Endothelial cell of umbilical vein (primary cell): Measurements from ENCODE around the gene BBX. TPM values are rescaled to one million over a fixed set of nuclear protein-coding genes. Genes with fewer than 3 reads are reported as not detected.

Source experiments
- BruUV-seq: library from RNA; stranded (reverse); fragments of 400-500 nt; replicated peaks from 2 replicates; lab custom pipeline; 2021; lab: Mats Ljungman, UMichigan
- CTCF ChIA-PET: fragments of 300-600, 350-600 bp; sonication (Branson Sonifier 250); formaldehyde crosslinking; loops from one replicate; lab custom pipeline; 2021; ENCODE audit warnings: antibody characterized with exemption, inconsistent platforms; lab: Charles Lee
- POLR2A ChIA-PET: fragments of 300-600, 350-600 bp; sonication (Branson Sonifier 250); formaldehyde crosslinking; loops from one replicate; lab custom pipeline; 2021; ENCODE audit warnings: antibody characterized with exemption, inconsistent platforms; lab: Charles Lee
- DNase-seq: peaks from one replicate; pipeline ENCODE4 v3.0.0-alpha.2; 2011; ENCODE audit warnings: low read depth, low spot score
- FAIRE-seq: peaks from 2 replicates; lab custom pipeline; 2011; peaks lifted over from hg19 to GRCh38; lab: Jason Lieb, UNC
- H2AFZ ChIP-seq: 2 replicates; pipeline ENCODE4 v1.6.0; 2012; ENCODE audit warnings: low read depth, low read length, control low read depth, inconsistent platforms
- H3K27ac ChIP-seq: 2 replicates; pipeline ENCODE4 v1.5.1; 2011; ENCODE audit warnings: low read depth, mild to moderate bottlenecking, control low read depth, low read length, moderate library complexity; ENCODE audit not compliant: insufficient read depth
- H3K27me3 ChIP-seq, 2 experiments: 2 replicates each; pipeline versions ENCODE4 v1.6.0 to v1.6.1; 2011; ENCODE audit warnings: low read length in 2 of 2, mixed read lengths in 1 of 2; ENCODE audit not compliant: control insufficient read depth in 2 of 2, insufficient read depth in 2 of 2
- H3K36me3 ChIP-seq, 2 experiments: 2 replicates in 1 of 2; 3 replicates in 1 of 2; pipeline ENCODE4 v1.5.1; 2011; ENCODE audit warnings: low read length in 2 of 2, mild to moderate bottlenecking in 1 of 2, moderate library complexity in 1 of 2; ENCODE audit not compliant: control insufficient read depth in 2 of 2, insufficient read depth in 2 of 2; ENCODE audit errors: extremely low read depth in 1 of 2
- H3K4me1 ChIP-seq: 3 replicates; pipeline ENCODE4 v1.5.1; 2011; ENCODE audit warnings: mild to moderate bottlenecking, low read length; ENCODE audit not compliant: control insufficient read depth, insufficient read depth; ENCODE audit errors: extremely low read depth
- H3K4me2 ChIP-seq: 2 replicates; pipeline ENCODE4 v1.6.1; 2011; ENCODE audit warnings: low read length, control low read depth, mixed read lengths; ENCODE audit not compliant: insufficient read depth
- H3K4me3 ChIP-seq, 3 experiments: fragments of 200-600 bp in 1 of 3; sonication (generic), shearing (Covaris generic) in 1 of 3; replicated peaks in 1 of 3; 2 replicates each; pipeline ENCODE4 v1.5.1; 2011 to 2016; ENCODE audit warnings: control low read depth in 3 of 3, low read length in 3 of 3, mild to moderate bottlenecking in 2 of 3, inconsistent platforms in 1 of 3, low read depth in 1 of 3, moderate library complexity in 1 of 3; ENCODE audit not compliant: insufficient read depth in 1 of 3
- H3K79me2 ChIP-seq: 2 replicates; pipeline ENCODE4 v1.6.0; 2012; ENCODE audit warnings: low read length, inconsistent platforms; ENCODE audit not compliant: control insufficient read depth, insufficient read depth
- H3K9ac ChIP-seq: replicated peaks from 2 replicates; pipeline ENCODE3; 2011; ENCODE audit warnings: low read length, control low read depth; ENCODE audit not compliant: insufficient read depth; ENCODE audit errors: extremely low read depth
- H3K9me1 ChIP-seq: replicated peaks from 3 replicates; pipeline ENCODE4 v1.6.0; 2011; ENCODE audit warnings: mild to moderate bottlenecking, low read length; ENCODE audit not compliant: control insufficient read depth, insufficient read depth; ENCODE audit errors: extremely low read depth
- H3K9me3 ChIP-seq: replicated peaks from 2 replicates; pipeline ENCODE4 v1.5.1; 2012; ENCODE audit warnings: low read length, inconsistent platforms; ENCODE audit not compliant: control insufficient read depth, insufficient read depth
- H4K20me1 ChIP-seq: replicated peaks from 2 replicates; pipeline ENCODE3; 2011; ENCODE audit warnings: mild to moderate bottlenecking, low read length; ENCODE audit not compliant: control insufficient read depth, insufficient read depth; ENCODE audit errors: extremely low read depth
- EZH2 ChIP-seq: IDR thresholded peaks from 2 replicates; pipeline ENCODE4 v1.6.1; 2012; ENCODE audit warnings: borderline replicate concordance, low read depth, mild to moderate bottlenecking, moderate library complexity, low read length, inconsistent platforms; ENCODE audit not compliant: severe bottlenecking
- FOS ChIP-seq: IDR thresholded peaks from 2 replicates; pipeline ENCODE4 v1.6.1; 2011; ENCODE audit warnings: mild to moderate bottlenecking, low read length, moderate library complexity, borderline replicate concordance; ENCODE audit not compliant: insufficient read depth
- GATA2 ChIP-seq: IDR thresholded peaks from 2 replicates; pipeline ENCODE4 v1.7.0; 2011; ENCODE audit warnings: low read depth, mild to moderate bottlenecking, moderate library complexity, mixed read lengths, low read length; ENCODE audit not compliant: insufficient read length, insufficient read depth
- JUN ChIP-seq: IDR thresholded peaks from 2 replicates; pipeline ENCODE4 v1.6.1; 2011; ENCODE audit warnings: borderline replicate concordance, low read depth; ENCODE audit not compliant: insufficient read length, insufficient read depth
- MYC ChIP-seq: IDR thresholded peaks from one replicate; pipeline ENCODE4 v1.6.1; 2011; ENCODE audit warnings: mild to moderate bottlenecking, low read depth, low read length
- POLR2A ChIP-seq: IDR thresholded peaks from 2 replicates; pipeline ENCODE4 v1.6.1; 2012; ENCODE audit warnings: low read depth, mild to moderate bottlenecking, control low read depth, low read length
- POLR2AphosphoS5 ChIP-seq: IDR thresholded peaks from 2 replicates; pipeline ENCODE4 v1.6.1; 2012; ENCODE audit warnings: low read depth, mild to moderate bottlenecking, control low read depth, low read length, moderate library complexity; ENCODE audit not compliant: insufficient read depth
- dilution Hi-C: fragments of 300-500 bp; cut with MboI; formaldehyde crosslinking; loops from one replicate; pipeline ENCODE4 v1.15.0; 2019; ENCODE audit warnings: low sequenced_read_pairs; ENCODE audit not compliant: extremely low pct_ligation_motif_present
- intact Hi-C: fragments of 100-400 bp; cut with micrococcal nuclease; formaldehyde crosslinking; loops from one replicate; pipeline ENCODE4 v1.10.0; 2022
- polyA plus RNA-seq, 4 experiments: library from polyadenylated mRNA; depleted of rRNA in 3 of 4; stranded (reverse) in 3 of 4; unstranded in 1 of 4; fragments of >200 nt; gene quantifications; 2 replicates each; pipeline versions ENCODE4 v1.2.1 to v1.2.3, GENCODE V29; 2011 to 2012; ENCODE audit warnings: missing spikeins in 1 of 4
- total RNA-seq: library from RNA; stranded (reverse); gene quantifications from 2 replicates; pipeline ENCODE4 v1.2.3, GENCODE V29; 2021
- TF ChIP-seq, protein P1 (sequence below): IDR thresholded peaks from 2 replicates; pipeline ENCODE4 v1.6.1; 2011; ENCODE audit not compliant: insufficient read depth, insufficient read length
- TF ChIP-seq, protein P2 (sequence below), 2 donors: IDR thresholded peaks; 1 replicate in 1 of 2; 2 replicates in 1 of 2; pipeline ENCODE4 v1.5.1; 2011; ENCODE audit warnings: low read length in 2 of 2, mild to moderate bottlenecking in 2 of 2, moderate library complexity in 2 of 2, control low read depth in 1 of 2, inconsistent platforms in 1 of 2, low read depth in 1 of 2; ENCODE audit not compliant: insufficient read depth in 1 of 2; ENCODE audit errors: extremely low read depth in 1 of 2

BBX gene
- total and polyA plus RNA-seq, 2 donors (not counting 3 experiments of a cell fraction or from before 2014, with no cell fraction given), result 21.4 to 43.4 TPM

DNA sequence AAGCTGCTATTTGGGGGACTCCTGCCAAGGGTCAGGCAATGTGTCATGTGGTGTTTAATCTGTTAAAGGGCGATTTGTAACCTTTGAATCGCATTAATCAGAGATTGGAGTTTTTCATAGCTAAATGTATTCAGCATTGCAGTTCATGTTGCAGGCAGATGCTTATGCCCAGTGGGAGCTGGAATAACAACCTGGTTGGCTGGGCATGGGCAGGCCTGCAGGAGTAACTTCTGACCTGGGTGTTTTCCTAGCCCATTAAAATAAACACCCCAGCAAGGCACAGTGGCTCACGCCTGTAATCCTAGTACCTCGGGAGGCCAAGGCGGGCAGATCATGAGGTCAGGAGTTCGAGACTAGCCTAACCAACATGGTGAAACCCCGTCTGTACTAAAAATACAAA, 268.7 kb downstream of the BBX start:
- DNase-seq, result no peak
- ChIA-PET CTCF (interaction anchor here (0.8 to 1.3 kb wide), 4 partner anchors 11 to 37 kb away, joined by 3 read pairs; no protein-coding TSS in a partner anchor), POLR2A (no interaction called here)
- Histone ChIP-seq H3K36me3 (peaks cover 0 to 7% of the 10 kb centered on the region in 2 experiments), H3K9me1 (no peaks in the 10 kb centered on the region), H3K27me3 (no peaks in the 10 kb centered on the region), H3K4me1 (no peaks in the 10 kb centered on the region), H3K79me2 (no peaks in the 10 kb centered on the region), H3K27ac (no peak overlapping the region), H4K20me1 (no peaks in the 10 kb centered on the region), H3K4me3 (no peak overlapping the region), H3K9ac (no peak overlapping the region), H3K4me2 (no peak overlapping the region), H2AFZ (no peak overlapping the region), H3K9me3 (no peaks in the 10 kb centered on the region)
- TF ChIP-seq JUN (no peak), EZH2 (no peak), MYC (no peak), POLR2A (no peak), POLR2AphosphoS5 (no peak), FOS (no peak), GATA2 (no peak)
- TF ChIP-seq, protein P1, sequence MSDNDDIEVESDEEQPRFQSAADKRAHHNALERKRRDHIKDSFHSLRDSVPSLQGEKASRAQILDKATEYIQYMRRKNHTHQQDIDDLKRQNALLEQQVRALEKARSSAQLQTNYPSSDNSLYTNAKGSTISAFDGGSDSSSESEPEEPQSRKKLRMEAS, result no peak
- TF ChIP-seq, protein P2, sequence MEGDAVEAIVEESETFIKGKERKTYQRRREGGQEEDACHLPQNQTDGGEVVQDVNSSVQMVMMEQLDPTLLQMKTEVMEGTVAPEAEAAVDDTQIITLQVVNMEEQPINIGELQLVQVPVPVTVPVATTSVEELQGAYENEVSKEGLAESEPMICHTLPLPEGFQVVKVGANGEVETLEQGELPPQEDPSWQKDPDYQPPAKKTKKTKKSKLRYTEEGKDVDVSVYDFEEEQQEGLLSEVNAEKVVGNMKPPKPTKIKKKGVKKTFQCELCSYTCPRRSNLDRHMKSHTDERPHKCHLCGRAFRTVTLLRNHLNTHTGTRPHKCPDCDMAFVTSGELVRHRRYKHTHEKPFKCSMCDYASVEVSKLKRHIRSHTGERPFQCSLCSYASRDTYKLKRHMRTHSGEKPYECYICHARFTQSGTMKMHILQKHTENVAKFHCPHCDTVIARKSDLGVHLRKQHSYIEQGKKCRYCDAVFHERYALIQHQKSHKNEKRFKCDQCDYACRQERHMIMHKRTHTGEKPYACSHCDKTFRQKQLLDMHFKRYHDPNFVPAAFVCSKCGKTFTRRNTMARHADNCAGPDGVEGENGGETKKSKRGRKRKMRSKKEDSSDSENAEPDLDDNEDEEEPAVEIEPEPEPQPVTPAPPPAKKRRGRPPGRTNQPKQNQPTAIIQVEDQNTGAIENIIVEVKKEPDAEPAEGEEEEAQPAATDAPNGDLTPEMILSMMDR (IDR thresholded peaks at IDR 0.05; ENCODE audit: extremely low read depth in 1 of 2, insufficient read depth in 1 of 2, low read depth in 1 of 2, low read length in 2 of 2), result no peak
- FAIRE-seq, result no peak
- intact Hi-C loops (no loop called here), dilution Hi-C loops (no loop called here)
- no TSS peak for BruUV-seq
